Neural progenitor cell (in vitro differentiated cells): ENCODE results near the gene LDLRAD4. TPM values are rescaled to one million over a fixed set of nuclear protein-coding genes. Genes with fewer than 3 reads are reported as not detected.

Experiments
- DNase-seq: peaks from one replicate; pipeline ENCODE4 v3.0.0-alpha.2; 2016; ENCODE audit warnings: low spot score
- H2AFZ ChIP-seq: fragments of 200-600 bp; sonication (generic); replicated peaks from 2 replicates; pipeline ENCODE4 v1.6.1; 2016; ENCODE audit warnings: antibody characterized with exemption
- H3F3A ChIP-seq: fragments of 200-600 bp; sonication (generic); 2 replicates; pipeline ENCODE4 v1.6.1; 2016; ENCODE audit warnings: antibody characterized with exemption, low read depth
- H3K27ac ChIP-seq: fragments of 200-600 bp; sonication (generic); 2 replicates; pipeline ENCODE4 v1.5.1; 2016; ENCODE audit warnings: mild to moderate bottlenecking
- H3K27me3 ChIP-seq: fragments of 200-600 bp; sonication (generic); 2 replicates; pipeline ENCODE4 v1.6.1; 2016; ENCODE audit warnings: mild to moderate bottlenecking, moderate library complexity
- H3K36me3 ChIP-seq: fragments of 200-600 bp; sonication (generic); 2 replicates; pipeline ENCODE4 v1.5.1; 2016
- H3K4me1 ChIP-seq: fragments of 200-600 bp; sonication (generic); 2 replicates; pipeline ENCODE4 v1.6.1; 2016; ENCODE audit warnings: mixed run types
- H3K4me2 ChIP-seq: fragments of 200-600 bp; sonication (generic); 2 replicates; pipeline ENCODE4 v1.6.1; 2016
- H3K4me3 ChIP-seq: fragments of 200-600 bp; sonication (generic); 2 replicates; pipeline ENCODE4 v1.5.1; 2016
- H3K79me2 ChIP-seq: fragments of 200-600 bp; sonication (generic); 2 replicates; pipeline ENCODE4 v1.6.1; 2016; ENCODE audit warnings: low read depth
- H3K9ac ChIP-seq: fragments of 200-600 bp; sonication (generic); 2 replicates; pipeline ENCODE4 v1.6.1; 2016
- H3K9me3 ChIP-seq: fragments of 200-600 bp; sonication (generic); 2 replicates; pipeline ENCODE4 v1.5.1; 2016; ENCODE audit warnings: low read depth
- H4K20me1 ChIP-seq: fragments of 200-600 bp; sonication (generic); 2 replicates; pipeline ENCODE4 v1.6.1; 2016; ENCODE audit warnings: low read depth
- H3K27ac Mint-ChIP-seq: 3 replicates; pipeline ENCODE4 v1.8.0; 2021; ENCODE audit warnings: mixed read lengths
- H3K27me3 Mint-ChIP-seq: 2 replicates; pipeline ENCODE4 v1.8.0; 2022; ENCODE audit warnings: low read depth, mild to moderate bottlenecking, inconsistent platforms, moderate library complexity, mixed read lengths; ENCODE audit not compliant: insufficient read depth
- H3K36me3 Mint-ChIP-seq: 3 replicates; pipeline ENCODE4 v1.8.0; 2021; ENCODE audit warnings: mixed read lengths
- H3K4me1 Mint-ChIP-seq: 3 replicates; pipeline ENCODE4 v1.8.0; 2021; ENCODE audit warnings: mixed read lengths
- H3K4me3 Mint-ChIP-seq: 3 replicates; pipeline ENCODE4 v1.8.0; 2021; ENCODE audit warnings: mild to moderate bottlenecking, moderate library complexity, mixed read lengths
- H3K9me3 Mint-ChIP-seq: 3 replicates; pipeline ENCODE4 v1.8.0; 2020; ENCODE audit warnings: mixed read lengths
- CTCF ChIP-seq: fragments of 200-600 bp; sonication (generic); IDR thresholded peaks from 2 replicates; pipeline ENCODE4 v1.5.1; 2017; ENCODE audit warnings: antibody characterized with exemption, mild to moderate bottlenecking
- EZH2 ChIP-seq: fragments of 200-600 bp; sonication (generic); IDR thresholded peaks from 2 replicates; pipeline ENCODE4 v1.6.1; 2017; ENCODE audit warnings: antibody characterized with exemption, mild to moderate bottlenecking, moderate library complexity
- EZH2phosphoT487 ChIP-seq: fragments of 200-600 bp; sonication (generic); IDR thresholded peaks from 2 replicates; pipeline ENCODE4 v1.6.1; 2017; ENCODE audit warnings: antibody characterized with exemption
- total RNA-seq: library from RNA; depleted of rRNA; stranded (reverse); fragments of >200 nt; gene quantifications from 2 replicates; pipeline ENCODE4 v1.2.3, GENCODE V29; 2015; ENCODE audit warnings: low replicate concordance

Gene LDLRAD4
- total RNA-seq, 1 donor from 2014 or later = 0.65 TPM

GRCh38 chr18:13184396-13184795 is 34.2 kb upstream of the LDLRAD4 start:
- H3K4me1 Mint-ChIP-seq = no peaks in the 10 kb centered on the region
- no peaks in the 10 kb centered on the region for H3F3A ChIP-seq
- no peak for DNase-seq
- H3K27me3 ChIP-seq = no peaks in the 10 kb centered on the region
- H3K27ac Mint-ChIP-seq = no peak overlapping the region
- H3K4me2 ChIP-seq = no peak overlapping the region
- H3K9ac ChIP-seq = no peak overlapping the region
- no peak overlapping the region for H3K4me3 Mint-ChIP-seq
- H3K4me1 ChIP-seq = no peaks in the 10 kb centered on the region
- no peaks in the 10 kb centered on the region for H3K36me3 ChIP-seq
- no peak overlapping the region for H2AFZ ChIP-seq
- no peaks in the 10 kb centered on the region for H3K36me3 Mint-ChIP-seq
- H4K20me1 ChIP-seq = no peaks in the 10 kb centered on the region
- no peaks in the 10 kb centered on the region for H3K9me3 Mint-ChIP-seq
- H3K4me3 ChIP-seq = no peak overlapping the region
- no peaks in the 10 kb centered on the region for H3K9me3 ChIP-seq
- TF ChIP-seq CTCF (no peak), EZH2 (no peak), EZH2phosphoT487 (no peak)
- no peaks in the 10 kb centered on the region for H3K27me3 Mint-ChIP-seq
- H3K27ac ChIP-seq = no peak overlapping the region
- no peaks in the 10 kb centered on the region for H3K79me2 ChIP-seq

- H3K36me3 Mint-ChIP-seq = no peaks in the 10 kb centered on the region
- Histone ChIP-seq H3K36me3 (no peaks in the 10 kb centered on the region), H3K27me3 (no peaks in the 10 kb centered on the region), H3K79me2 (no peaks in the 10 kb centered on the region), H3K4me2 (no peak overlapping the region), H3K4me3 (no peak overlapping the region), H2AFZ (no peak overlapping the region), H4K20me1 (no peaks in the 10 kb centered on the region), H3K9ac (no peak overlapping the region), H3F3A (no peaks in the 10 kb centered on the region), H3K4me1 (no peaks in the 10 kb centered on the region), H3K9me3 (no peaks in the 10 kb centered on the region), H3K27ac (no peak overlapping the region)
- no peak for DNase-seq
- no peaks in the 10 kb centered on the region for H3K4me1 Mint-ChIP-seq
- H3K9me3 Mint-ChIP-seq = no peaks in the 10 kb centered on the region
- H3K27me3 Mint-ChIP-seq = no peaks in the 10 kb centered on the region
- no peak overlapping the region for H3K27ac Mint-ChIP-seq
- TF ChIP-seq EZH2 (no peak), CTCF (no peak), EZH2phosphoT487 (no peak)
- H3K4me3 Mint-ChIP-seq = no peak overlapping the region
Observed at GRCh38 chr18:13185675-13186198, 32.8 kb upstream of the LDLRAD4 start.

GRCh38 chr18:13186687-13187086 is 31.9 kb upstream of the LDLRAD4 start:
- no peak for DNase-seq
- TF ChIP-seq EZH2 (no peak), CTCF (no peak), EZH2phosphoT487 (no peak)
- Histone ChIP-seq H3K4me3 (no peak overlapping the region), H3F3A (no peaks in the 10 kb centered on the region), H3K4me2 (no peak overlapping the region), H3K27me3 (no peaks in the 10 kb centered on the region), H3K9me3 (no peaks in the 10 kb centered on the region), H3K79me2 (no peaks in the 10 kb centered on the region), H3K9ac (no peak overlapping the region), H3K27ac (no peak overlapping the region), H4K20me1 (no peaks in the 10 kb centered on the region), H3K36me3 (no peaks in the 10 kb centered on the region), H3K4me1 (no peaks in the 10 kb centered on the region), H2AFZ (no peak overlapping the region)
- no peak overlapping the region for H3K27ac Mint-ChIP-seq
- no peaks in the 10 kb centered on the region for H3K36me3 Mint-ChIP-seq
- no peaks in the 10 kb centered on the region for H3K27me3 Mint-ChIP-seq
- no peaks in the 10 kb centered on the region for H3K9me3 Mint-ChIP-seq
- peaks cover 5% of the 10 kb centered on the region for H3K4me1 Mint-ChIP-seq
- no peak overlapping the region for H3K4me3 Mint-ChIP-seq
